Ishikawa (cell line): ENCODE results near the gene MCM8.

Experiments used
- CEBPB ChIP-seq: IDR thresholded peaks from 2 replicates; pipeline ENCODE4 v1.6.1; 2012
- CREB1 ChIP-seq: IDR thresholded peaks from 2 replicates; pipeline ENCODE4 v1.6.1; 2012; ENCODE audit warnings: low read depth
- EGR1 ChIP-seq: IDR thresholded peaks from 2 replicates; pipeline ENCODE4 v1.6.1; 2012
- EP300 ChIP-seq: IDR thresholded peaks from 2 replicates; pipeline ENCODE4 v1.6.1; 2012; ENCODE audit warnings: borderline replicate concordance
- FOXM1 ChIP-seq: IDR thresholded peaks from 2 replicates; pipeline ENCODE4 v1.6.1; 2012; ENCODE audit warnings: low read depth, borderline replicate concordance
- NFIC ChIP-seq: IDR thresholded peaks from 2 replicates; pipeline ENCODE4 v1.6.1; 2012
- RAD21 ChIP-seq: IDR thresholded peaks from 2 replicates; pipeline ENCODE4 v1.6.1; 2012; ENCODE audit warnings: low read depth
- TAF1 ChIP-seq: IDR thresholded peaks from 2 replicates; pipeline ENCODE4 v1.6.1; 2012; ENCODE audit warnings: low read depth, mild to moderate bottlenecking
- TCF12 ChIP-seq: IDR thresholded peaks from 2 replicates; pipeline ENCODE4 v1.6.1; 2012; ENCODE audit warnings: low read depth
- TEAD4 ChIP-seq: IDR thresholded peaks from 2 replicates; pipeline ENCODE4 v1.6.1; 2012
- YY1 ChIP-seq: IDR thresholded peaks from 2 replicates; pipeline ENCODE4 v1.6.1; 2012; ENCODE audit warnings: low read depth
- ZBTB7A ChIP-seq: IDR thresholded peaks from 2 replicates; pipeline ENCODE4 v1.6.1; 2012; ENCODE audit warnings: low read depth
- TF ChIP-seq, protein P1 (sequence below): IDR thresholded peaks from 2 replicates; pipeline ENCODE4 v1.6.1; 2012
- TF ChIP-seq, protein P2 (sequence below): IDR thresholded peaks from 2 replicates; pipeline ENCODE4 v1.6.1; 2012
- TF ChIP-seq, protein P3 (sequence below): IDR thresholded peaks from 2 replicates; pipeline ENCODE4 v1.6.1; 2012; ENCODE audit warnings: low read depth, mild to moderate bottlenecking

Gene MCM8

DNA sequence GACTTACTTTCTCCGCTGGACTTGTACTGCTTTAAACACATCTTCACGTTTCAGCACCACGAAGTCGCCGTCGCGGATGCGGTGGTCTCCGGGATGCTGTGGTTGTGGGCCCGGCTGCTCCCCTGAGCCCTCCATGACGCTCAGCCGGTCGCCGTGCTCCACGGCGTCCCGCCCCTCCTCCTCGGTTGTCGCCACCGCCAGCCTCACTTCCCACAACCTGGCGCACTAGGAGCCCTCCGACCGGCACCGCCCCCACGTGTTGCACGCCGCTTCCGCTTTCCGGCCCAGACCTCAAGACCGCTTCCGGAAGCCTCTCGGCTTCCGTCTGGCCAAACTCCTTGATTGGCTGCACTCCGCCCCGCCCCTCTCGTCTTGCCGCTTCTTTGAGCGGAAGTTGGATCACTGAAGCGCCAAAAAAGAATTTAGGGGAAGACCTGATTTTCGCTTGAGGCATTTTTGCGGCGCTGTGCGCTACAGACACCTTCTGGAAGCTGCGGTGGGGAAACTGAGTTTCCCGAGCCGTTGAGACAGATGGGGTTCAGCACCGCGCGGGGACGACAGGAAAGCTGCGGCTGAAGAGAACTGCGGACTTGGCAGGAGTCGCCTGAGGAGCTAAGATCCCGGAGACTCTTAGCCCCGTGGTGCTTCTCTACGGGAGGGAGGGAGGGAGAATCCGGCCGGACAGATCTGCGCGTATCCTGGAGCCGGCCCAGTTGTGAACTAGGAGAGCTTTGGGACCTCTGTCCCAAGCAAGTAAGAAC lies at the start of gene MCM8, which contains the start of gene TRMT6:
MCM8 (plus strand) TSS at position 382 of the 761 bp plus-strand sequence. CDS start 1,364 bp downstream, outside the sequence.
TRMT6 (minus strand) TSS at position 263 of the 761 bp plus-strand sequence; CDS start at position 135, 128 bp downstream.
- no peak for TF ChIP-seq YY1
- TF ChIP-seq, protein P1, sequence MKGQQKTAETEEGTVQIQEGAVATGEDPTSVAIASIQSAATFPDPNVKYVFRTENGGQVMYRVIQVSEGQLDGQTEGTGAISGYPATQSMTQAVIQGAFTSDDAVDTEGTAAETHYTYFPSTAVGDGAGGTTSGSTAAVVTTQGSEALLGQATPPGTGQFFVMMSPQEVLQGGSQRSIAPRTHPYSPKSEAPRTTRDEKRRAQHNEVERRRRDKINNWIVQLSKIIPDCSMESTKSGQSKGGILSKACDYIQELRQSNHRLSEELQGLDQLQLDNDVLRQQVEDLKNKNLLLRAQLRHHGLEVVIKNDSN = peak; percentile 89
- peak; percentile 55 for TF ChIP-seq CREB1
- TF ChIP-seq TCF12 = 0 out of 2 replicates have a peak, but pooled peaks have one; percentile 32
- peak; percentile 69 for TF ChIP-seq TAF1
- TF ChIP-seq, protein P2, sequence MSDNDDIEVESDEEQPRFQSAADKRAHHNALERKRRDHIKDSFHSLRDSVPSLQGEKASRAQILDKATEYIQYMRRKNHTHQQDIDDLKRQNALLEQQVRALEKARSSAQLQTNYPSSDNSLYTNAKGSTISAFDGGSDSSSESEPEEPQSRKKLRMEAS = peak; percentile 97

DNA sequence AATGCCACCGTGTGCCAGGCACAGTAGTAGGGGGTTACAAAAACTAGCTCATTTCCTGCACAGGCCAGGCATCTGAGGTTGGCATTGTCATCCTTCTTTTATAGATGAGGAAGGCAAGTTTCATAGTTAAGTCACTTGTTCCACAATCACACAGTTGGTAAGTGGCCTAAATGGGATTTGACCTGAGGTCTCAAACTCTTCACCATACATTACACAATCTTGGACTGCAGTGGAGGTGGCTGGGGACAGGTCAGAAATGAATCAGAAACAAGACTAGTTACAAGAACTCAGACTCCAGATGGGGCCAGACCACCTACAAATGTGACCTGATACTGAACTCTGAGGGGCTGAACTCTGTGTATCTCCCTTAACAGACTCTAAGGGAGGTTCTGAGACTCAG lies 49.5 kb upstream of the MCM8 start:
- TF ChIP-seq YY1 (no peak), EGR1 (no peak), RAD21 (no peak), TEAD4 (no peak), TCF12 (no peak), TAF1 (no peak), NFIC (no peak), CREB1 (no peak), CEBPB (no peak), ZBTB7A (no peak), EP300 (no peak), FOXM1 (no peak)
- TF ChIP-seq, protein P1 = no peak
- TF ChIP-seq, protein P2 = no peak
- TF ChIP-seq, protein P3, sequence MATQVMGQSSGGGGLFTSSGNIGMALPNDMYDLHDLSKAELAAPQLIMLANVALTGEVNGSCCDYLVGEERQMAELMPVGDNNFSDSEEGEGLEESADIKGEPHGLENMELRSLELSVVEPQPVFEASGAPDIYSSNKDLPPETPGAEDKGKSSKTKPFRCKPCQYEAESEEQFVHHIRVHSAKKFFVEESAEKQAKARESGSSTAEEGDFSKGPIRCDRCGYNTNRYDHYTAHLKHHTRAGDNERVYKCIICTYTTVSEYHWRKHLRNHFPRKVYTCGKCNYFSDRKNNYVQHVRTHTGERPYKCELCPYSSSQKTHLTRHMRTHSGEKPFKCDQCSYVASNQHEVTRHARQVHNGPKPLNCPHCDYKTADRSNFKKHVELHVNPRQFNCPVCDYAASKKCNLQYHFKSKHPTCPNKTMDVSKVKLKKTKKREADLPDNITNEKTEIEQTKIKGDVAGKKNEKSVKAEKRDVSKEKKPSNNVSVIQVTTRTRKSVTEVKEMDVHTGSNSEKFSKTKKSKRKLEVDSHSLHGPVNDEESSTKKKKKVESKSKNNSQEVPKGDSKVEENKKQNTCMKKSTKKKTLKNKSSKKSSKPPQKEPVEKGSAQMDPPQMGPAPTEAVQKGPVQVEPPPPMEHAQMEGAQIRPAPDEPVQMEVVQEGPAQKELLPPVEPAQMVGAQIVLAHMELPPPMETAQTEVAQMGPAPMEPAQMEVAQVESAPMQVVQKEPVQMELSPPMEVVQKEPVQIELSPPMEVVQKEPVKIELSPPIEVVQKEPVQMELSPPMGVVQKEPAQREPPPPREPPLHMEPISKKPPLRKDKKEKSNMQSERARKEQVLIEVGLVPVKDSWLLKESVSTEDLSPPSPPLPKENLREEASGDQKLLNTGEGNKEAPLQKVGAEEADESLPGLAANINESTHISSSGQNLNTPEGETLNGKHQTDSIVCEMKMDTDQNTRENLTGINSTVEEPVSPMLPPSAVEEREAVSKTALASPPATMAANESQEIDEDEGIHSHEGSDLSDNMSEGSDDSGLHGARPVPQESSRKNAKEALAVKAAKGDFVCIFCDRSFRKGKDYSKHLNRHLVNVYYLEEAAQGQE = no peak

DNA sequence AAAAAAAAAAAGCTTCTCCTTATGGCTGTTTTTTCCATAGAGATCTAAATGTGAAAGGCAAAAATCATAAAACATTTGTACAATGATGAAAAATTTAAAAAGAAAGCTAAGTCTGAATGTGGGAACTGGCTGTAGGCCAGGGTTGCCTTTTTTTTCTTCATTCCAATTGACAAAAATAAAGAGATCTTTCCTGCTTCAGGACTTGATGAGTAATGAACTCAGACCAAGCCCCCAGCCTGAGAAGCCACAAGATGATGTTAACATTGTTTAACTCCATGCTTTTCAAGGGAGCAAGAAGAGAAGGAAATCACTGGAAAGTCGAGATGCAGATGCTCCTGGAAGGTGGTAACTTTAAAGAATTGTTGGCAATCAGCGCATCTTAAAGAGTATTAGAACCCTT lies 41.5 kb upstream of the MCM8 start:
- TF ChIP-seq RAD21 (no peak), EGR1 (no peak), YY1 (no peak), TEAD4 (no peak), EP300 (no peak), TAF1 (no peak), CEBPB (no peak), NFIC (no peak), TCF12 (no peak), ZBTB7A (no peak)
- TF ChIP-seq, protein P2 = no peak
- TF ChIP-seq, protein P1 = no peak
- TF ChIP-seq, protein P3 = no peak

DNA sequence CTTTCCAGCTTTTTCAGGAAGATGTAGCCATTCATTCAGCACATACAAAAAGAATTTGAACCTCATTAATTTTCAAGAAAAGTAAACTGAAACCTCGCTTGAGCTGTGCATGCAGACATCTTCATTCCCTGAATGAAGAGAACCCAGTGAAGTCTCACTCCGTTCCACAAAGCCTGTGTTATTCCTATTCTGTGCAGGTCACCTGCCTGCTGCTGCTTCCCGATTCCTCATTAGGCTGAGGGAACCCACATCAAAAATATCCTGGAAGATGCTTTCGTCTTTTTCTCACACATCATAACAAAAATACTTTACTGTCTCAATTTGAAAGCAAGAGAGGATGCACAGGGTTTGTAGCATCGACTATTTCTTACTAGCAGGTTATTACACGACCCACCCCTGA lies 40.3 kb upstream of the MCM8 start:
- TF ChIP-seq TEAD4 = no peak
- no peak for TF ChIP-seq CREB1
- TF ChIP-seq EGR1 = no peak
- no peak for TF ChIP-seq FOXM1
- no peak for TF ChIP-seq CEBPB
- TF ChIP-seq TCF12 = no peak
- TF ChIP-seq RAD21 = no peak

DNA sequence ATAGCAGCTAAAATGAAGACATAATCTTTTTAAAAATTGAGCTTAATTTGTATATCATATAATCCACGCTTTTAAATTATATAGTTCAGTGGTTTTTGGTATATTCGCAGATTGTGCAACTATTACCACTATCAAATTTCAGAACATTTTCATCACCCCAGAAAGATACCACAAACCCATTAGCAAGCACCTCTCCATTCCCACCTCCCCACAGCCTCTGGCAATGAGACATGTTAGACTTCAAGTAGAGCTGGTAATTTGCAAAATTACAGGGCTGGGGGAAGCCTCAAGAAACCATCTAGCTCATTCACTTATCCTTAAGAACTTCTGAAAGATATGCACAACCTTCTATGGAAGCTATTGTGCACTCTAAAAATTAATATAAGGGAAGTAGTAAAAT lies 37.3 kb upstream of the MCM8 start:
- TF ChIP-seq, protein P1 = no peak
- TF ChIP-seq EP300 = no peak
- no peak for TF ChIP-seq CREB1
- TF ChIP-seq TEAD4 = no peak
- no peak for TF ChIP-seq FOXM1
- TF ChIP-seq, protein P3 = no peak
- no peak for TF ChIP-seq NFIC
- no peak for TF ChIP-seq EGR1
- TF ChIP-seq RAD21 = no peak
- TF ChIP-seq, protein P2 = no peak
- no peak for TF ChIP-seq TAF1
- no peak for TF ChIP-seq ZBTB7A
- TF ChIP-seq YY1 = no peak
- TF ChIP-seq CEBPB = no peak
- TF ChIP-seq TCF12 = no peak
